ENCODE measurements around the gene CXorf65. TPM values are rescaled to one million over a fixed set of nuclear protein-coding genes. Genes with fewer than 3 reads are reported as not detected.
A peak's percentile ranks its signal among the peaks of the same experiment; 100 is the strongest.

The CXorf65 gene
- 10 to 100 TPM; 25.3 to 25.5 TPM for total RNA-seq

DNA sequence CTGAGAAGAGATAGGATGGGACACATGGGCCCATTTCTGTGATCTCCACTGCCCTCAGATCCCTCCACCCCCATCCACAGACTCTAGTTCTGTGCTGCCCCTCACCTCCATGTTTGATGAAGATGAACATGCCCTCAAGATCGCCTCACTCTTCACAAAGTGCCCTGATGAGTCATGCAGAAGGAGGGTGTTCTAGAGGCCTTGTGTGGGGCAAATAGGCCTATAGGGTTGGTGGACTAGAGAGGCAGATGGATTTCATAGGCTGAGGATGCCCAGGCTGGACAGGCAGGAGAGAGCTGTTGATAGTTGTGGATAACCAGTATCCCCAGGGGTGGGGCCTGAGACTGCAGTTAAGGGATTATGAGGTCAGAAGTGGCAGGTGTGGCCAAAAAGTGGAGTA, at the start of gene CXorf65:
CXorf65 (minus strand) TSS at position 314 of the 400 bp plus-strand sequence; CDS start at position 130, 184 bp downstream.
- H3K27ac Mint-ChIP-seq = peak within 1 kb of the TSS; percentile 99
- DNase-seq = no peak
- CTCF ChIA-PET = interaction anchor here (1.5 kb wide), 1 partner anchor 12 kb away, joined by 4 read pairs; the partner anchor contains the start of gene MED12
- H3K4me3 Mint-ChIP-seq = peak within 1 kb of the TSS; percentile 98
- peaks cover 59% of the 10 kb centered on the region for H3K4me1 Mint-ChIP-seq
- POLR2A ChIA-PET = no interaction called here
- no peaks in the 10 kb centered on the region for H3K27me3 Mint-ChIP-seq
- peaks cover 70% of the 10 kb centered on the region for H3K36me3 Mint-ChIP-seq (ENCODE audit: low read depth)
- H3K9me3 Mint-ChIP-seq = no peaks in the 10 kb centered on the region

DNA sequence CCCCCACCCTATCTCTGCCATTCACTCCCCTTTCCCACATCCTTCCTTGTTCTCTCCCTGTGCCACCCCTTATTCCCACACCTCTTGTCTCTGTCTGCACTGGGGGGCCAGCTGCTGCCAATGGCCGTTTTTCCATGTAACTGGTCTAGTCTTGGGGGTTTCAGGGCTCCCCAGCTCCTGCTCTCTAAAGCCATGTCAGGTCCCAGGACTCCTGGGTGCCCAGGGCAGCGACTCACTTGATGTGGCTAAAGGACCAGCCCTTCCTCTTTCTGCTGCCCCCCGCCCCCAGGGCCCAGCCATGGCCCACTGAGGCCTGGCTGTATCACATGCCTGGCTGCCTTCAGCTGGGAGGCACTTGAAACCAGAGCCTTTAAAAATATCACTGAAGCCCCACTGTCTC, 48.1 kb upstream of the CXorf65 start:
- H3K4me3 Mint-ChIP-seq = no peak overlapping the region
- ChIA-PET POLR2A (no interaction called here), CTCF (no interaction called here)
- no peak for DNase-seq
- H3K9me3 Mint-ChIP-seq = no peaks in the 10 kb centered on the region
- H3K27me3 Mint-ChIP-seq = no peaks in the 10 kb centered on the region
- H3K36me3 Mint-ChIP-seq (ENCODE audit: low read depth) = peaks cover 2% of the 10 kb centered on the region
- H3K27ac Mint-ChIP-seq = no peak overlapping the region
- peaks cover 10% of the 10 kb centered on the region for H3K4me1 Mint-ChIP-seq

DNA sequence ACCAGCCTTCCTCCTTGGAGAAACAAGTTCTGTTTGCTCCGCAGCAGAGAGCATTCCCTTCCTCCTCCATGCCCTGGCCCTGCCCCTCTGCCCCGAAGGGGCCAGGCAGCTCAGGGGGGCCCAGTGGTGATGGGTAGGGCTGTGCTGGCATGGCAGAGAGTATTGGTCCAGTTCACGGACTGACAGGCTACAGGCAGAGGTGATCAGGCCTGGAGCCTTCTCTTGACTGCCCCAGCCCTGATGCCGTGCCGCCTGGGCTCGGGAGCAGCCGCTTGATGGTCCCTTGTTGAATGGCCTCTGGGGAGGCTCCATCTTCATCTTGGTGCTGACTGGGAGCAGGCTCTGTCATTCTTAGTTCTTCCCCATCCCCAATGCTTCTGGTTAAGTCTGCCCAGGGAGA, 47.7 kb upstream of the CXorf65 start:
- no peak for DNase-seq
- H3K27me3 Mint-ChIP-seq = no peaks in the 10 kb centered on the region
- ChIA-PET POLR2A (no interaction called here), CTCF (no interaction called here)
- H3K4me1 Mint-ChIP-seq = peaks cover 6% of the 10 kb centered on the region
- no peak overlapping the region for H3K4me3 Mint-ChIP-seq
- no peak overlapping the region for H3K27ac Mint-ChIP-seq
- no peaks in the 10 kb centered on the region for H3K36me3 Mint-ChIP-seq (ENCODE audit: low read depth)
- H3K9me3 Mint-ChIP-seq = no peaks in the 10 kb centered on the region

DNA sequence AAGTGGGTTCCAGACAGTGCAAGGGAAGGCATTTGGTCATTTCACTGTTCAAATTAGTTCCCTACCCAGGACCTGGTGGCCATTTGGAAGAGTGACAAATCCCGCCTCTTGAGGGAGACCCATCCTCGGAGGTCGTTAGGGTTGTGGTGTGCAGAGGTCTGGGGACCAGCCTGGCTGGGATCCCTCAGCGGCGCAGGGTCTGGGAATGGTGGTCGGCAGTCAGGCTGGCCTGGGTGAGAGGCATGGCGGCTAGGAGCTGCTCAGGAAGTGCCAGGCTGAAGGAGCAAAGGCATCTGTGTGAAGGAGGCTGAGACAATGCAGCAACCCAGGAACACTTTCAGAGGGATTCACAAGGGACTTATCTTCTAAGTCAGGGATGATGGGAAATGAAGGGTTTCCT, 44.8 kb upstream of the CXorf65 start:
- no peaks in the 10 kb centered on the region for H3K36me3 Mint-ChIP-seq (ENCODE audit: low read depth)
- H3K27me3 Mint-ChIP-seq = no peaks in the 10 kb centered on the region
- POLR2A ChIA-PET = no interaction called here
- H3K9me3 Mint-ChIP-seq = no peaks in the 10 kb centered on the region
- no peak overlapping the region for H3K4me3 Mint-ChIP-seq
- DNase-seq = no peak
- CTCF ChIA-PET = interaction anchor here (0.6 to 1.1 kb wide), 2 partner anchors 11 to 267 kb away, joined by 3 read pairs; no protein-coding TSS in a partner anchor
- peaks cover 3% of the 10 kb centered on the region for H3K4me1 Mint-ChIP-seq
- no peak overlapping the region for H3K27ac Mint-ChIP-seq

DNA sequence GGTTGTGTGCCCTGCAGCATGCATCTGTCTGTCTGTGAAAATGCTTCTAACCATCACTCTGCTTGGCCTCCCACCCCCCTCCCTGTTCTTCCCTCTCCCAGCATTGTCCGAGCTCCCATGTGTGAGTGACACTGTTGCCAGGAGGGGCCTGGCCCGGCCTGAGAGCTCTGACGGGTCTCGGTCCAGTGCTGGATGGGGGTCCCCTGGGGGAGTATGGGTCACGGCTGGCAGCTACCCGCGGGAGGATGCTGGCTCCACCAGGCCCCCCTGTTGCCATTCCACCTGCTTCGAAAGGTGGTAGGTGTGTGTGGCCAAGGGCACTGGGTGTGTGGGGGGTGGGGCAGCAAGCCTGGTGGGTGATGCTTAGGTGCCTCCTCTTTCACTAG, 41.7 kb upstream of the CXorf65 start:
- DNase-seq = no peak

DNA sequence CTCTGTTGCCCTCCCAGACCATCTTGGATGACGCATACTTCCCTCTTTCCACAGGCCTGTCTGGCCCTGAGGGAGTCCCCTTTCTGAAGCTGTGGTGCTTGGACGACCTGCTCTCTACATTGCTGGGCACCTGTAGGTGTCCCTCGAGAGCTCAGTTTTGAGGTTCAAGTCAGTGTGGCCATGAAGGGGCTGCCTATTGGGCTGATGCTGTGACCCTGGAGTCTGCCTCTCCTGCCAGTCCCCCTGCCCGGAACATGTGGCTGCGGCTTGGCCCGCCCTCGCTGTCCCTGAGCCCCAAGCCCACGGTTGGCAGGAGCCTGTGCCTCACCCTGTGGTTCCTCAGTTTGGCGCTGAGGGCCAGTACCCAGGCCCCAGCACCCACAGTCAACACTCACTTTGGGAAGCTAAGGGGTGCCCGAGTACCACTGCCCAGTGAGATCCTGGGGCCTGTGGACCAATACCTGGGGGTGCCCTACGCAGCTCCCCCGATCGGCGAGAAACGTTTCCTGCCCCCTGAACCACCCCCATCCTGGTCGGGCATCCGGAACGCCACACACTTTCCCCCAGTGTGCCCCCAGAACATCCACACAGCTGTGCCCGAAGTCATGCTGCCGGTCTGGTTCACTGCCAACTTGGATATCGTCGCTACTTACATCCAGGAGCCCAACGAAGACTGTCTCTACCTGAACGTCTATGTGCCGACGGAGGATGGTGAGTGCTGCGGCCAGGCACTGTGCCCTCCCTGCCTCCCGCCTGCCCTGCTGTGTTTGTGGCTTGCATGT, 41.1 kb upstream of the CXorf65 start:
- Mint-ChIP-seq H3K27me3 (no peaks in the 10 kb centered on the region), H3K4me1 (peaks cover 10% of the 10 kb centered on the region)

More for the DNA sequence above, 41.7 kb upstream of the CXorf65 start:
- Mint-ChIP-seq H3K4me3 (no peak overlapping the region), H3K36me3 (ENCODE audit: low read depth) (no peaks in the 10 kb centered on the region), H3K9me3 (no peaks in the 10 kb centered on the region), H3K4me1 (peaks cover 10% of the 10 kb centered on the region), H3K27me3 (no peaks in the 10 kb centered on the region), H3K27ac (no peak overlapping the region)
- ChIA-PET POLR2A (no interaction called here), CTCF (interaction anchor here (2.7 kb wide), 1 partner anchor 10 kb away, joined by 11 read pairs; no protein-coding TSS in a partner anchor)

DNA sequence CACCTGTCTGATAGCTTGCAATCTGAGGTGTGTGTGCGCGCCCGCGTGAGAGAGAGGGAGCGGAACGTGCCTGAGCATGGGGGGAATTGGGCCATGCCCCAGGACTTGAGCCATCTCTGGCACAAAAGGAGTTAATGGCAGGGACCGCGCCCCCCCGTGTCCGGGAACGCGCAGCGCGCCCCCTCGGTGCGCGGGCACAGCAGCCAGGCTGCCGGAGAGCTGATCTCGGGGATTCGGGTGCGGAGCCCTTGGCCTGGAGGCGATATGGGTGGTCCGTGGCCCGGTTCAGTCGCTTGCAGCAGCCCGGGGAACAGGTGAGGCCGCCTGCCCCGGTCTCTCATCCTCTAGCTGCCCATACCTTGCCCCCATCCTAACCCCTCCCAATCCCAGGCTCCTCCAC, 38.1 kb upstream of the CXorf65 start, which contains the start of gene NLGN3:
NLGN3 (plus strand) TSS at position 191 of the 400 bp plus-strand sequence. CDS start 2,909 bp downstream, outside the sequence.
- Mint-ChIP-seq H3K9me3 (no peaks in the 10 kb centered on the region), H3K27me3 (no peaks in the 10 kb centered on the region), H3K4me1 (peaks cover 14% of the 10 kb centered on the region), H3K27ac (no peak within 1 kb of the TSS), H3K36me3 (ENCODE audit: low read depth) (peaks cover 2% of the 10 kb centered on the region), H3K4me3 (no peak within 1 kb of the TSS)
- CTCF ChIA-PET = no interaction called here
- no peak for DNase-seq
- POLR2A ChIA-PET = no interaction called here

More for the DNA sequence above, 41.1 kb upstream of the CXorf65 start:
- Mint-ChIP-seq H3K4me3 (no peak overlapping the region), H3K27ac (no peak overlapping the region), H3K9me3 (no peaks in the 10 kb centered on the region), H3K36me3 (ENCODE audit: low read depth) (no peaks in the 10 kb centered on the region)
- POLR2A ChIA-PET = no interaction called here
- DNase-seq = no peak
- CTCF ChIA-PET = interaction anchor here (2.7 kb wide), 1 partner anchor 9 kb away, joined by 11 read pairs; no protein-coding TSS in a partner anchor

DNA sequence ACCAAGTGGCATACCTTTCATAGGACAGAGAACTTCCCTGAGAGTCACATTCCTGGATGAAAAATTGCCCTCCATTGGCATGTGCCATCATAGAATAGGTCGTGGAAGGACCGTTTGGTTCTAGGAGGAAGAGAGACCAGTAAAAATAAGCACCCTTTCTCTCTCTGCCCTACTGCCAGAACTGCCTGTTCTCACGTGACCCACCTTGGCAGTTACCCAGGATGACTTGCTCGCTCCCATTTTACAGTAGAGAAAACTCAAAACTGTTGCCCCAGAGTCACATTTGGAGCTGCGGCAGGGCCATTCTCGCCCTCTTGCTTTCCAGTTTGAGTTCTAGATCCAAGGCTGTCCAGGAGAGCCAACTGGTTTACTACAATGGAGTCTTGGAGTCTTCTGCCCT, 37.0 kb upstream of the CXorf65 start:
- Mint-ChIP-seq H3K9me3 (no peaks in the 10 kb centered on the region), H3K4me3 (no peak overlapping the region), H3K27ac (no peak overlapping the region), H3K27me3 (no peaks in the 10 kb centered on the region), H3K4me1 (peaks cover 17% of the 10 kb centered on the region), H3K36me3 (ENCODE audit: low read depth) (peaks cover 10% of the 10 kb centered on the region)
- no peak for DNase-seq
- CTCF ChIA-PET = interaction anchor here (1.5 to 1.7 kb wide), 2 partner anchors 9 to 12 kb away, joined by 3 to 4 read pairs; no protein-coding TSS in a partner anchor
- POLR2A ChIA-PET = no interaction called here

DNA sequence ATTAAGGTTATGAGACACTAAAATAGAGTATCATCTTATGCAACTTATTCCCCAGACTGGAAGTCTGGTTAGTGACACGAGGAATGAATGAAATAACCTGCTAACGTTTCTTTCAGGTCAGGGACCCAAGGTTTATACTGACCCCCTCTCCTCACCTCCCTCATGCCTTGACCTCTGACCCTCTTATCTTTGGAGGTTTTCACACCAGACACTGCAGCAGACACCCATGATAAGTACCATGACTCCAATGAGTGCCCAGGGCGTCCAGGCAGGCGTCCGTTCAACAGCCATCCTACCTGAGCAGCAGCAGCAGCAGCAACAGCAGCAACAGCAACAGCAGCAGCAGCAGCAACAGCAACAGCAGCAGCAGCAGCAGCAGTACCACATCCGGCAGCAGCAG, 33.9 kb upstream of the CXorf65 start:
- H3K36me3 Mint-ChIP-seq (ENCODE audit: low read depth) = peaks cover 21% of the 10 kb centered on the region
- DNase-seq = no peak
- H3K9me3 Mint-ChIP-seq = no peaks in the 10 kb centered on the region
- ChIA-PET CTCF (interaction anchor here (0.8 kb wide), 1 partner anchor 22 kb away, joined by 3 read pairs; the partner anchor contains the start of gene MED12), POLR2A (no interaction called here)
- H3K27me3 Mint-ChIP-seq = no peaks in the 10 kb centered on the region
- H3K4me1 Mint-ChIP-seq = peaks cover 8% of the 10 kb centered on the region
- no peak overlapping the region for H3K27ac Mint-ChIP-seq
- H3K4me3 Mint-ChIP-seq = no peak overlapping the region

DNA sequence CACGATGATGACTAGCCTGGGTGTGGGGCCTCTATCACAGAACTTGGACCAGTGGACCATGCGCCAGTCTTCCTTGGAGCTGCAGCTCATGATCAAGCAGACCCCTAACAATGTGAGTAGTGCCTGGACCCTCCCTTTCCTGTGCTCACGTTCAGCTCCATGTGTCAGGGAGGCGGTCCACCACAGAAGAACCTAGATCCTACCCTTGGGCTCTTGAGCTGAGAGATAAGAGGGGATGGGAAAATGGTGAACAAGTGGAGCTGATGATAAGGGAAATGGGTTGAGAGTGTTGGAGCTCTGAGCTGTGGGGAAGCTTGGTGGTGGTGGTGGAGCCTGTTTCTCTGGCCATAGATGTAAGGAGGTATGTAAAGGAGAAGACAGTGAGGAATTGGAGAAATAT, 25.0 kb upstream of the CXorf65 start:
- Mint-ChIP-seq H3K36me3 (ENCODE audit: low read depth) (peaks cover 49% of the 10 kb centered on the region), H3K4me1 (peaks cover 14% of the 10 kb centered on the region), H3K9me3 (no peaks in the 10 kb centered on the region), H3K4me3 (no peak overlapping the region), H3K27ac (no peak overlapping the region), H3K27me3 (no peaks in the 10 kb centered on the region)
- DNase-seq = no peak
- ChIA-PET POLR2A (no interaction called here), CTCF (interaction anchor here (0.6 to 3.2 kb wide), 6 partner anchors 12 to 55 kb away, joined by 3 to 10 read pairs (median 4); partner anchors contain the start of genes IL2RG and MED12)

DNA sequence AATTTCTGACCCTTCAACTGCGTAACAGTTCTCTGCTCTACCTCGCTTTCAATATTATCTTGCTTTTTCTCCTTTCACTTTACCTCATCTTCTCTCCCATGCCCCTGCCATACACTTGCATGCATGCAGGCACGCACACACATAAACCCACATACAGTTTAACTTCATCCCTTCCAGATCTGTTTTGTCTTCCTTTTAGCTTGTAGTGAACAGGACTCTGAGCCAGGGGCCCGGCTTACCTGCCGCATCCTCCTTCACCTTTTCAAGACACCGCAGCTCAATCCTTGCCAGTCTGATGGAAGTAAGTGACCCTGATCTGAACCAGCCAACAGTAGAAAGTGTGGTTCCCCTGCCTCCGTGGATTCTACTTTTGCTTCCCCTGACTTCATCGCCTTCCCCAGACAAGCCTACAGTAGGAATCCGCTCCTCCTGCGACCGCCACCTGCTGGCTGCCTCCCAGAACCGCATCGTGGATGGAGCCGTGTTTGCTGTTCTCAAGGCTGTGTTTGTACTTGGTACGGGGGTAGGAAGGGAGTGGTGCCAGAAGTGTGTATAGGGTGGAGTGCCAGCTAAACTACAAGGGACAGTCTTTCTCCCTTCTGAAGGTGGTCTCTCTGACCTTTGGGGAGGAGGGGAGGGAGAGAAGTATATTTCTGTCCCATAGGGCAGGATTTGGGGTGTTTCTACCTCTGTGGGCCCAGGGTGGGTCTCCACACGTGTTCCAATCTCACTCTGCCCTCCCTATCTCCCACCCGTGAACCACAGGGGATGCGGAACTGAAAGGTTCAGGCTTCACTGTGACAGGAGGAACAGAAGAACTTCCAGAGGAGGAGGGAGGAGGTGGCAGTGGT, 22.6 kb upstream of the CXorf65 start:
- peak; percentile 77 for DNase-seq
- peak overlapping the region; percentile 51 for H3K27ac Mint-ChIP-seq
- H3K4me1 Mint-ChIP-seq = peaks cover 16% of the 10 kb centered on the region
- no peaks in the 10 kb centered on the region for H3K9me3 Mint-ChIP-seq
- H3K27me3 Mint-ChIP-seq = no peaks in the 10 kb centered on the region
- ChIA-PET POLR2A (no interaction called here), CTCF (interaction anchor here (0.7 to 3.2 kb wide), 9 partner anchors 10 to 43 kb away, joined by 3 to 10 read pairs (median 3); partner anchors contain the start of gene MED12)
- no peak overlapping the region for H3K4me3 Mint-ChIP-seq
- H3K36me3 Mint-ChIP-seq (ENCODE audit: low read depth) = peaks cover 47% of the 10 kb centered on the region

DNA sequence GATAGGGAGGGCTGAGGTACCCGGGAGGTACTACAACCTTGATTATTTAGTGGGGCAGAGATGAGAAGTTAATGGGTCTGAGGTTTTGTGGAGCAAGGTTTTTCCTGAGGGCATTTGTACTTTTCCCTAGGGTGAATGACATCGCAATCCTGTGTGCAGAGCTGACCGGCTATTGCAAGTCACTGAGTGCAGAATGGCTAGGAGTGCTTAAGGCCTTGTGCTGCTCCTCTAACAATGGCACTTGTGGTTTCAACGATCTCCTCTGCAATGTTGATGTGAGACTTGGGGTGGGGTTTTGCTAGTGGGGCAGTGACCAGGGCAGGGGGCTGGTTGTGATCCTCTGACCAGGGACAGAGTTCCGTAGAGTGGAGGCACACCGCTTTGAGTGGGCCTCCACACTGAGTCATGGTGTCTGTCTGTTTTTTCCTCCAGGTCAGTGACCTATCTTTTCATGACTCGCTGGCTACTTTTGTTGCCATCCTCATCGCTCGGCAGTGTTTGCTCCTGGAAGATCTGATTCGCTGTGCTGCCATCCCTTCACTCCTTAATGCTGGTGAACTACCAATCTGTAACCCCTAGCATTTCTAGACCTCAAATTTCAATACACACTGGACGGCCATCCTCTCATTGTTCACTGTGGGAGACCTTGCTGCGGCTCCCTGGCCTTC, 21.8 kb upstream of the CXorf65 start:
- H3K27ac Mint-ChIP-seq = no peak overlapping the region
- POLR2A ChIA-PET = no interaction called here

More for the DNA sequence above, 21.8 kb upstream of the CXorf65 start:
- H3K4me3 Mint-ChIP-seq = no peak overlapping the region
- DNase-seq = no peak
- peaks cover 52% of the 10 kb centered on the region for H3K36me3 Mint-ChIP-seq (ENCODE audit: low read depth)
- H3K27me3 Mint-ChIP-seq = no peaks in the 10 kb centered on the region
- CTCF ChIA-PET = interaction anchor here (0.7 to 3.2 kb wide), 9 partner anchors 9 to 43 kb away, joined by 3 to 10 read pairs (median 3); partner anchors contain the start of genes IL2RG and MED12
- no peaks in the 10 kb centered on the region for H3K9me3 Mint-ChIP-seq
- peaks cover 16% of the 10 kb centered on the region for H3K4me1 Mint-ChIP-seq
